ENCODE measurements around the gene COQ9.
"Not testable (repeated sequence)": the region's sequence is repeated elsewhere in the genome, so short reads cannot be mapped to it uniquely, and the experiment has no call there.

COQ9 gene

GRCh38 chr16:57427307-57427706, 20.0 kb upstream of the COQ9 start:
- no peak for DNase-seq

- no peak for DNase-seq
Observed at GRCh38 chr16:57427824-57428223, 19.5 kb upstream of the COQ9 start.

GRCh38 chr16:57430955-57431354, 16.3 kb upstream of the COQ9 start:
- no peak for DNase-seq

GRCh38 chr16:57432505-57432904, 14.8 kb upstream of the COQ9 start:
- no peak for DNase-seq

DNA sequence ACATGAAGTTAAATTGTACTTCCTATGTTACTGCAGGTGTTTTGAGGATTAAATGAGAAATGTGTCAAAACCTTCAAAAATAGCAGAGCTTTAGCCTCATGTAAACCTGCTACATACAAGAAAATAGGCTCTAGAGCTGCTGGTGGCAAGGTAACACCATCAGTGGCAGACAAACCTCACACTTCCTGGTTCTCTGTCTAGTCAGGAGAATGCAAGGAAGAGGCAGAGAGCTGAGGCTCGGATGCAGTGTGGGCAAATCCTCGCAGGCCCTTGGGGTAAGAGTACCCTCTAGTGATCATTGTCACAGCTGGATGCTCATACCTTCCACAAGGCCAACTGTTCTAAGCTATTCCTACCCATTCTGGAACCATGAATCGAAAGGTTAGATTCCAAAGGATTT, 14.3 kb upstream of the COQ9 start:
- no peak for DNase-seq

DNA sequence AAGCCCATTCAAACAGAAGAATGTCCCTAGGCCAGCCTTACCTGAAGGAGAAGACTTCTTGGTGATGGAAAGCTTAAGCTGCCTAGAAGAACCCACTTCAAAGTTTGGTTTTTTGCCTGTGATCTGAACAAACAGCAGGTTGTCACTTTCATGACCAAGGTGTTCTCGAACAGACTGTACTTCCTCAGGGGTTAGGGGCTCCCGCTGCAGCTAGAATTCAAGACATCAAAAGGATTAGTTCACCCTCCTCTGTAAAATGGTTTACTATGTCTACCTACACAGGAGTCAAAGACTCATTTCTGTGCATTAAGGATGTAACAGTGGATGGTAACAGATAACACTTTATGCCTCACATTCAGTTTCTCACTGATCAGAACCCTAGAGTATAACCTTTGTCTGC, 13.3 kb upstream of the COQ9 start:
- DNase-seq = no peak

DNA sequence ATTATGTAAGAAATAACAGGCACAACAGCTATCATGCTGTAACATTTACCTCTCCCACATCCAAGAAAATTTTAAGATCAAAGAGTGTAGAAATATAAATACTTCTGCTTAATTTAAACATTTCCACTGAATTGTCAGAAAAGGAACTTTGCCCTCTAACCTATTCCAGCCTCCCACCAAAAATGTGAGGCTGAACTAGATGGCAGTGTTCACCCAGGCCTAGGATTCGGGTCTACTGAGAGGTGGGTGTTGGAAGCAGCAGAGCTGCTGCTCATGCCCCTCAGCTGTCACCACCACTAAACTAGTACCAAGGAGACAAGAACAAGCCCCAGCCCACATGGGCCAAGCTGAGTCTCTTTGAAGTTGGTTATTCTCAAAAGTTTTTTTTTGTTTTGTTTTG, 11.4 kb upstream of the COQ9 start:
- no peak for DNase-seq

DNA sequence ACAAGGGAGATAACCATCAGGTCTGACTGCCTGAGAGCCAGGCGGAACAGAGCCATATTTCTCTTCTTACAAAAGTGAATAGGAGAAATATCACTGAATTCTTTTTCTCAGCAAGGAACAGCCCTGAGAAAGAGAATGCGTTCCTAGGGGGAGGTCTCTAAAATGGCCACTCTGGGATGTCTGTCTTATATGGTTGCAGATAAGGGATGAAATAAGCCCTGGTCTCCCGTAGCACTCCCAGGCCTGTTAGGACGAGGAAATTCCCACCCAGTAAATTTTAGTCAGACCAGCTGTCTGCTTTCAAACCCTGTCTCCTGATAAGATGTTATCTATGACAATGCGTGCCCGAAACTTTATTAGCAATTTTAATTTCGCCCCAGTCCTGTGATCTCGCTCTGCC, 7.3 kb upstream of the COQ9 start:
- not testable (repeated sequence) for DNase-seq

- not testable (repeated sequence) for DNase-seq
Observed at GRCh38 chr16:57440551-57440950, 6.7 kb upstream of the COQ9 start.

GRCh38 chr16:57444711-57445110, 2.6 kb upstream of the COQ9 start:
- no peak for DNase-seq

DNA sequence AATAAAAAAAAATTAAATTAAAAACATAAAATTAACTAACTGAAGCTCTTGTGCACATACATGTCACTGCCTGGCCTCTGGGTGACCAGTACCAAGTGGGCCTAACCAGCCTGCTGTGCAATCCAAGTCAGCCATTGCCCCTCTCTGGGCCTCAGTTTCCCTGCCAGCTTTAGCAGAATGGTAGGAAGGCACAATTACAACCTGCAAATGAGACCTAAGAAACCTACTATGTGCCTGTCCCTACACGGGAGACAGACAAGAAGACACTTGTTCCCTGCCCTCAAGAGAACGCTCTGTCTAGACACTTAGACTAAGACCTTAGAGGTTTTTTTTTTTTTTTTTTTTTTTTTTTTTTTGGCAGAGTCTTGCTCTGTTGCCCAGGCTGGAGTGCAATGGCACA, 1.8 kb upstream of the COQ9 start:
- no peak for DNase-seq

DNA sequence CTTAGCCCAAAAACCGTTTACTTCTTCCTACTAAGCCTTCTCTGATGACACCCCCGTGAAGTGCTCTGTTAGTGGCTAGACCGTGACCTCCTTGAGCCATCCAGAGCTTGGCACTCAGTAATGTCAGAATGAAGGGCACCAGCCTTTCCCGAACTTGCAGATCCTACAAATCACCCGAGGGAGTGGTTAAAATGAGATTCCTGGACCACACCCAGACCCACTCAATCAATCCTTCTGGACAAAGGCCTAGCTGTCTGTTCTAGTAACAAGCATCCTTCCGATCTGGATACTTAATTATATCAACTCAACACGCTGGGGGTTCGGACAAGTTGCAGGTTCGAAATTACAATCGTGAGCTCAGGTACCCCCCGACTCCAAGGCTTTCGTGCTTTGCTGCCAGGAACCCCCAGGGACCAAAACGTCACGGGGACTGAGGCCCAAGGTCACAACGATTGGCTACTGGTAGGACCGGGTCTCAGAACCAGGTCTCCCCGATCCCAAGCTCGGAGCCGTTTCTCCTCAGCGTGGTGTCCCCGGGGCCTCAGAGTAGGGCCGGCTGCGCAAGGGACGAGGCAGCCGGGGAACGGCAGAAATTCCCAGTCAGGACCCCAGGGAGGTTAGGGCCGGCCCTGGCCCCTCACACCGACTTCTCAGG, 621 bp upstream of the COQ9 start:
- DNase-seq = no peak

- no peak for DNase-seq
Observed at GRCh38 chr16:57452021-57452420, 4.7 kb downstream of the COQ9 start.

GRCh38 chr16:57462209-57462977, 15.1 kb downstream of the COQ9 start, which contains the start of gene POLR2C:
Gene POLR2C (plus strand): TSS chr16:57462679. CDS start chr16:57462725, 46 bp downstream.
- DNase-seq = peak; percentile 91

DNA sequence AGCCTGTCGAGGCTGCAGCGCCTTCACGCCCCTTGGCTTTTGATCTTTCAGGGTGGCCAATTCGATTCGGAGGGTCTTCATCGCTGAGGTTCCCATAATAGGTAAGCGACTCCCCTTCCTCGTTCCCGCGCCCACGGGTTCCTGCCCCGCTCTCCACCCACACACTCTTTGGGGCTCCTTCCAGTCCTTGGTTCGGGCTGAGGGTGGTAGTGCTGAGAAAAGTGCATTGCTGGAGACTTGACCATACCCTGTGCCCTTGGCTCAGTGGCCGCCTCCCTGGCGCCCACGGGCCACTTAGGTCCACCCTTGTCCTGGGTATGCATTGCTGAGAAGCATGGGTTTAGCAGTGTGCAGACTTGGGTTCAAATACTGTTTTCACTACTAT, 15.7 kb downstream of the COQ9 start:
- no peak for DNase-seq

DNA sequence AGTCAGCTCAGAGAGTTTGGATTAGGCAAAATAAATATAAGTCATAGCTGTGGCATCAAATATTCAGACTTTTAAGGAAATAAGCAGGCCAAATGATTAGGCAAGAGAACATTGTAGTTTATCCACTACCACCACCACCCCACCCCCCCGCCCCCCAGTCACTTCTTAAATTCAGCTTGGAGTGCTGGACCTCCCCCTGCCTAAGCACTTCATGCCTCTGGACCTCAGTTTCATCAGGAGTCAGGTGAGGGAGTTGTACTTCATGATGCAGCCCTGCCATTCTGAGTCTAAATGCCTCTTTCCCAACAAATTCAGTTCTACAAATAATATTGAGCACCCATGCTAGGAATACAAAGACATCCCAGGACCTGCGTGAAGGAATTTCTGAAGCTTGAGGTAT, 17.2 kb downstream of the COQ9 start:
- DNase-seq = no peak

GRCh38 chr16:57468346-57468745, 21.1 kb downstream of the COQ9 start:
- no peak for DNase-seq

GRCh38 chr16:57469046-57469445, 21.8 kb downstream of the COQ9 start:
- no peak for DNase-seq

DNA sequence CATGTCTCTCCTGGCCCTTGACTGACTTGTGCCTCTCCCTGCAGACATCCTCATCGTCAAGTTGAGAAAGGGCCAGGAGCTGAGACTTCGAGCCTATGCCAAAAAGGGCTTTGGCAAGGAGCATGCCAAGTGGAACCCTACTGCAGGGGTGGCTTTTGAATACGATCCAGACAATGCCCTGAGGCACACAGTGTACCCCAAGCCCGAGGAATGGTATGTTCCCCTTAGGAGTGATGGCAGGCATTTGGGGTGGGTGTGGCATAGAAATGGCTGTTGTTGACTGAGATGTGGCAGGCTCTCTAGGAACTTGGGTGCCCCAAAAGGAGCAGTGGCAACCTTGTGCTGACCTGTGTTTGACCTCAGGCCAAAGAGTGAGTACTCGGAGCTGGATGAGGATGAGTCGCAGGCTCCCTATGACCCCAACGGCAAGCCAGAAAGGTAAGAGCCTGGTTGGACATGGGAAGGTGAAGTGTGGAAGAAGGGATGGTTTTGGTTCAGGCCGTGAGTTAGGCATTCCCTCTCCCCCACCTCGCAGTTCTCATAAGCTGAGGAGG, 22.7 kb downstream of the COQ9 start:
- DNase-seq = no peak

DNA sequence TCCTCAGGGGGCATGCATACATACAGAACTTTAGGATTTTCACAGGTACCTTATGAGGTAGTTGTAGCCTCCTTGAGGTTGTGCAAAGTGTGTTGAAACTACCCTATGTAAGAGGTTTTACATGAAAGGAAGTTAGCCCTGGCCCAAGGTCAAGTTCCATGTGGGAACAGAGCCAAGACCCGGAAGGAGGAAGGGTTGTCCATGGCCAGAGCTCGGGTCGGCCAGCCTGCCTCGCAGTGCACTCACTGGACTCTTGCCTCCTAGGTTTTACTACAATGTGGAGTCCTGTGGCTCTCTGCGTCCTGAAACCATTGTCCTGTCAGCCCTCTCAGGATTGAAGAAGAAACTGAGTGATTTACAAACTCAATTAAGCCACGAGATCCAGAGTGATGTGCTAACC, 23.4 kb downstream of the COQ9 start:
- DNase-seq = no peak

- no peak for DNase-seq
Observed at GRCh38 chr16:57471209-57471608, 23.9 kb downstream of the COQ9 start.

DNA sequence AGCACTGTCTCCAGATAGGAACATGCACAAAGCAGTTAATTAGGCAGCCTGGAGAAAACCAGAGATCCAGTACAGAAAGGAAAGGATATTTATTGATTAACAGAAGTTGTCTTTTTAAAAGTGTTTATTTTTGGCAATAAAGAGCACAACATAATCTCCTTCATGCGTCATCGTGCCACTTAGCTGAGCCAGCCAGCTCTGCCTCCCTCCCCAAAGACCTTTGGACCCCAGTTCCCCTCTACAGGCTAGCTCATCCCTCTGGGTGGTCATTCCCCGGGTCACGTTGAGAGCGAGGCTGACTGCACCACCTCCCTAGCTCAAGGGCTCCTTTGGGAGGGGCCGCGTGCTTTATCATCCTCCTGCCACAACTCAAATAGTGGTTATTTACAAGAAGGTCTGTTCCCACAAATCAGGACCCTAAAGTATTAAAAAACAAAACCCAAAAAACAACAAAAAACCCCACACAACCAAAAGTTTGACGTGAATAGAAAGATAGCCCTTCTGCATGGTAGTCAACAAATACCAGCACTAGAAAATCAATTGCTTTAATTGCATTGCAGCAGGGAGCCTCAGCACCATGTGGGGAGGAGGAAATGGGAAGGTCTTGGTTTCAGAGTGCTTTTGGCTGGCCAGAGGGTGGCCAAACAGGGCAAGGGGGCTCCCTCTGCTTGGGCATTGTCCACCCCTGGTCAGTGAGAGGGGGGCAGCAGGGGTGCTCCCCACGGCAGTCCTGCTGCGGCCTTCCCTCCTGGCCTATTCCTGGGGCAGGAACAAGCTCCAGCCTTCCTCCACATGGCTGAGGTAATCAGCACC, 24.8 kb downstream of the COQ9 start:
- no peak for DNase-seq

DNA sequence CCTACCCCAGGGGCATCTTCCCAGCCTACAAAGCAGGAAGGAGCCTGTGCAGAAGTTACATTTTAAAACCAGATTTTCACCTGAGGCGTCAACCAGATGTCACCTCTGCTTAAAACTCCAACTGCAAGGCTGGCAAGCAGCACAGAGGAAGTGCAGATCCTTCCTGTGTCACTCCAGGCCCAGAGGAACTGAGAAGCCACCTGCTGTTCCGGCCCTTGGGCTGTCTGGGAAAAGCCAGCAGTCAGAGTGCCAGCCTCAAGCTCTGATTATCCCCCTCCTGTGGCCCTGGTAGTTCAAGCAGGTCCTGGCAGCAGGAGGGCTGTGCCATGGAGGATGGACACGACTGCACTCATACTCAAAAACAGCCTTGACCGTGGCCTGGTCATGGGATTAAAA, 25.4 kb downstream of the COQ9 start:
- no peak for DNase-seq

Data from CD4-positive, alpha-beta T cell treated with Interleukin-4 for 4 hours (primary cell).